ENCODE results near the gene TMEM242.

GRCh38 chr6:157366648-157367047 is 43.3 kb upstream of the TMEM242 start:
- TF ChIP-seq JUN (CRISPR knock-in tag; IDR thresholded peaks at IDR 0.05) (no peak), JUNB (CRISPR knock-in tag; IDR thresholded peaks at IDR 0.05; ENCODE audit: borderline replicate concordance) (no peak), TFDP2 (CRISPR knock-in tag; IDR thresholded peaks at IDR 0.05) (no peak), XRCC5 (optimal IDR thresholded peaks at IDR 0.05; ENCODE audit: low read length) (no peak), RFX5 (IDR thresholded peaks at IDR 0.05; ENCODE audit: low read depth, low read length) (no peak), FOXO4 (CRISPR knock-in tag; conservative IDR thresholded peaks at IDR 0.05) (no peak), POLR2A (IDR thresholded peaks at IDR 0.05; ENCODE audit: insufficient read depth in 1 of 2, low read depth in 2 of 2, low read length in 2 of 2) (no peak)
